AG08395 (cell line): ENCODE results near the gene GPS2.

Source experiments
- DNase-seq: peaks from one replicate; pipeline ENCODE4 v3.0.0; 2012; ENCODE audit warnings: mixed read lengths, low spot score

GPS2 gene

DNA sequence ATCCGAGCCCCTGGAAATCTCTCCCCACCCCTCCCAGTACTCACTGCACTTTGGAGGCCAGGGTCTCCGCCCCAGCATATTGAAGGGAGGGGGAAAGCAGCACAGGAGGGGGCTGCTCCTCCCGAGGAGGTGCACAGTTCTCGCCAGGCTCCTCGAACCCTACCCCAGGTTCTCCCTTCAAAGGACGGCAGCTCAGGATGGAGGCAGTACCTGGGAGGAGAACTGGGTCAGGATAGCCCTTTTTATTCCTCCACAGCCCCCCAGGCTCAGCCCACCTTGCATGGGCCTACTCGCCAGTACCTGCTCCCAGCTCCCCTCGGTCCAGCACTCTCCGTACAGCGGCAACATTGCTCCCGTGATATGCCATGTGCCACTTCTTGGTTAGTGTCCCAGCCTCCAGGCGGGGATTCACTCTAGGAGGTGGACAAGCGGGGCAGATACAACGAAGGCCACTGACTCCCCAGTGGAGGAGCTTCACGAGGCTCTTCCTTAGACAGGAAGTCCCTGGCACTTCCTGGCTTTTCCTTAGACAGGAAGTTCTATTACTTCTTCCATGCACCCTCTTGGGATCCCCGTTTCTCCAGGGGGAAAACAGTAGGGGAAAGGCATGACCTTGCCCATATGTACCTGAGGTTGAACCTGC lies 2.1 kb upstream of the GPS2 start:
- no peak for DNase-seq

DNA sequence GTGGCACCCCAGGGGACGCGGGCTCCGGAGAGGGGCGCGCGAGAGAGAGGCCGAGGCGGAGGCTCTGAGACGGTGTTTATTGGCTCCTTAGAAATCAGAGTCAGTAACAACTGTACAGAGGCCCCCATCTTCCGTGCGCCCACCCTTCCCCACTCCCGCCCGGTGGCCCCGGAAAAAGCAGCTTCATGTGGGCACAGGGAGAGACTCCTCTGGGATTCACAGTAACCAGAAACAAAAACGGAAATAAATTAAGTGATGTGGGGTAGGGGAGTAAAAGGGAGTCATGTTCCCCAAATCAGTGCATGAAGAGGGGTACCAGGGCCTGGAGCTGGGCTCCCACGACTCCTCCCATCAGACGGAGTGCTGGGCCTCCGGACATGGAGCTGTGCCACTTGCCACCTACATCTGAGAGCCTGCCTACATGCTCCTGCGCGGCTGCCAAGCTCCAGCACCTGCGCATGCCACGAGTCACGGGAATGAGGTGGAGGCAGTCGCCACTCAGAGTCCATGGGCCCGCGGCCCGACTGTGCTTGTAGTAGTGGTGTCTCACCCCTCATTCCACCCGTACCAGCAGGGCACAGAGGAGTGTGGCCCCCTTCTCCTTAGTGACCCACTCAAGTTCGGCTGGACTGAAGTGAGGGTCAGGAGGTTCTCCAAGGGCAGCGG lies 543 bp upstream of the GPS2 start:
- no peak for DNase-seq

DNA sequence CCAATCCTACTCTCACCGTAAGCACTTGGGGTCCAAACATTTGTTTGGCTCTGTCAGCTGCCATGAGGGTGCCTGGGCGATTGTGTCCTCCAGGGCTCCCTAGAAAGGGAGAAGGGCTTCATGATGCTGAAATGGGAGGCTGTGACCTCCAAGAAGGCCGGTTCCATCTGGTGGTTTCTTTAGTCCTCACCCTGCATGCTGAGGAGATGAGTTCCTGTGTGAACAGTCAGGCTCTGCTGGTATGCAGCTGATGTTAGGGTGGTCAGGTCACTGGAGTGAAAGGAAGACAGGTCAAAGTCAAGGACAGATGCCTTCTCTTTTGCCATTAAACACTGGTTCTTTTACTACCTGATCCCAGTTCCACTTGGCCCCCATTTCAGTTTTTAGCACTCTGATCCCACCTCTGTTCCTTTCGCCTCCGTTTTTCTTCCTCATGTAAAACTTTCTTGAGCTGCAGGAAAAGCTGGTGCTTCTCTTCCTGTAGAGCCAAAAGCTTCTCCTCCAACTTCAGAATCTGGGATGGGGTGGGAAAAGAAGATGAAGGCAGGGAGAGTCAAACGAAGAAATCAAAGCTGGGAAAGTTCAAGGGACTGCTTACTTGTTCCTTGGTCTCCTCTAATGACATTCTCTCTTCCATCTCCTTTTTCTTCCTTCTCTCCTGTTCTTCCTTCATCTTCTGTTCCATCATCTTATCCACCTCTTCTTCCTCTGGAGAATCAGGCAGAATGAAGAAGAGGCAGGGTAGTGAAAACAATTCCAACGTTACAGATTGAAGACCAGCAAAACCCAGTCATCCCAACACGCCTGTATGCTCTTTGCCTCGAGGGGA lies 1.1 kb downstream of the GPS2 start:
- DNase-seq: no peak

DNA sequence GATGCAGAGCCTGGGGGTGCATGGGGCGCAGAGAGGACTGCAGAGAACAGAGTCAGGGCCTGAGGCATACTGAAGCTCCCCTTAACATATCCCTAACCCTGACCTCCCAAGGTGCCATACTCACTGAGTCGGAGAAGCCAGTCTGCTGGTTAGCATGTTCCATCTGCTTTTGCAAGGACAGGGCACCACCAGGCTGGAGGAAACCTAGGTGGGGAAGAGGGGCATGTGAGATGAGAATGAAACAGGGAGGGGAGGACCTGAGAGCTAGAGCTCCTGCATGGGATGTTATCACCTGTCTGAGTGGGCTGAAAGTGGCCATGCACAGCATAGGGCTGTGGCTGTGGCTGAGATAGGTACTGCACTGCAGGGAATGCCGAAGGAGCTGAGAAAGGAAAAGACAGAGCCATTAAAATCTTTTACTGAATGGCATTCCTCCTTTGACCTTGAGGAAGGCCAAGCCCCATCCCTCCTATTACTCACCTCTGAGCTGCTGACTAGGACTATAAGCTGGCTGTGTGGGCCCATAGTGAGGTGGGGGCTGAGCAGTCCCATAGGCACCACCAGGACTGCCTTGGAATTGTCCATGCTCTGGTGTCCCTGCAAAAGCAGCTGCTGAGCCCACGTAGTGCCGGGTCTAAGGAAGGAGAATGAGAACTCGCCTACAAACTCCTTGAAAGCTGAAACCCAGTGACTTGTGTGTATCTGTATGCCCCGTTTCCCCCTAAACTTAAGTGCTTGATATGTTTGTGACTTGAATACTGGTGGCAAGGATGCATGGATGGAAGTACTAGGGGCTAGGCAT lies 1.9 kb downstream of the GPS2 start:
- DNase-seq: no peak

DNA sequence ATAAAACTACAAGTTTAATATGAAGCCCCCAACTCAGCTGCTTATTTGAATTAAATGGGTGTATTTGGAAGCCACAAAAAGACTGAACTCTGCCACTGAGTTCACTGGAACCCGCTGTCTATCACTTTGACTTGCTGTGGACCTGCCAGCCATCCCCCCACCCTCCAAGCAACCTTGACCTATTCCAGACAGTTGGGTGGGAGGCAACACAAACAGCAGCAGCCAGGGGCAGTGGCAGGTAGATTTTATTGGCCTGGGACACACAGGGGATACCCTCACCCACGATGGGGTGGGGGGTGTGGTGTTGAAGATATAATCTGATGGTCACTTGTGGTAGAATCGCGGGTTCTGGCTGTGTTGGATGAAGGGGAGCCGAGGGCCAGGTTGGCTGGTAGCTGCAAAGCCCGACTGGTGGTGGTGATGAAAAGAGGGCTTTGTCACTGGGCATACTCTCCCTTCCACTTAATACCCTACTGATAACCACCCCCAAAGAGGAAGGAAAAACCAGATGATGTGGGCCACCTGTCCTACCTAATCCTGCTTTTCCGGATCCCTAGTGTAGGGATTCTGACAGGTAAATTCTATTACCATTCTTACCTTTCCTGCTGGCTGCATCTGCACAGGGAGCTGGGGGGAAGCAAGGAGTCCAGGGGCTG lies 2.6 kb downstream of the GPS2 start:
- DNase-seq: no peak

DNA sequence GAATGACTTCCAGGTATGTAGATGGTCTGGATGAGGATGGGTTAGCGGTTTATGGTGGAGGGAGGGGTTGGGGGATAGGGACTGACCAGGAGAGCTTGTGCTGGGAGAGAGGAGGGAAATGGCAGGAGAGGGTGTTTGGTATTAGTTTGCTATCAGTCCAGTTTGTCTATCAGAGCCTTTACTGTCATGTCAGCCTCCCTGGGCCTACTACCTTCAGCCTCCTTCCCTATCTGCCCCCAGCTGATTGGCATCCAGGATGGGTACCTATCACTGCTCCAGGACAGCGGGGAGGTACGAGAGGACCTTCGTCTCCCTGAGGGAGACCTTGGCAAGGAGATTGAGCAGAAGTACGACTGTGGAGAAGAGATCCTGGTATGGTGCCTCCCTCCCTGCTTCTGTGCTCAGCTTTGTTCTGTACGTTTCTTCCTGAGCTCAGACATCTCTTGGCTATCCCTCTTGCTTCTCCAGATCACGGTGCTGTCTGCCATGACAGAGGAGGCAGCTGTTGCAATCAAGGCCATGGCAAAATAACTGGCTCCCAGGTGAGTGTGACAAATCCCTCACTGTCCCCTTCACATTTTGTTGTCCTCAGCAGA lies 4.0 kb downstream of the GPS2 start:
- DNase-seq: no peak

DNA sequence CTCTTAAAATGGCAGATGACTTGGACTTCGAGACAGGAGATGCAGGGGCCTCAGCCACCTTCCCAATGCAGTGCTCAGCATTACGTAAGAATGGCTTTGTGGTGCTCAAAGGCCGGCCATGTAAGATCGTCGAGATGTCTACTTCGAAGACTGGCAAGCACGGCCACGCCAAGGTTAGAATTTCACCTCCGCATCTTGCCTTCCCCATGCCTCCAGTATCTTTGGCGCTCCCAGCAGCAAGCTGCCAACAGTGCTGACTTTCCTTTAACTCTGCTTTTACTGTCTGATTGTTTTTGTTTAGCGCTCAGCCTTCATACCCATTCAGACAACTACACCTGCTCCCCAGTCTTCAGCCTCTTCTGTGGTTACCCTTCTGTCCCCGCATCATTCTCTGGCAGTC lies 5.5 kb downstream of the GPS2 start:
- no peak for DNase-seq

DNA sequence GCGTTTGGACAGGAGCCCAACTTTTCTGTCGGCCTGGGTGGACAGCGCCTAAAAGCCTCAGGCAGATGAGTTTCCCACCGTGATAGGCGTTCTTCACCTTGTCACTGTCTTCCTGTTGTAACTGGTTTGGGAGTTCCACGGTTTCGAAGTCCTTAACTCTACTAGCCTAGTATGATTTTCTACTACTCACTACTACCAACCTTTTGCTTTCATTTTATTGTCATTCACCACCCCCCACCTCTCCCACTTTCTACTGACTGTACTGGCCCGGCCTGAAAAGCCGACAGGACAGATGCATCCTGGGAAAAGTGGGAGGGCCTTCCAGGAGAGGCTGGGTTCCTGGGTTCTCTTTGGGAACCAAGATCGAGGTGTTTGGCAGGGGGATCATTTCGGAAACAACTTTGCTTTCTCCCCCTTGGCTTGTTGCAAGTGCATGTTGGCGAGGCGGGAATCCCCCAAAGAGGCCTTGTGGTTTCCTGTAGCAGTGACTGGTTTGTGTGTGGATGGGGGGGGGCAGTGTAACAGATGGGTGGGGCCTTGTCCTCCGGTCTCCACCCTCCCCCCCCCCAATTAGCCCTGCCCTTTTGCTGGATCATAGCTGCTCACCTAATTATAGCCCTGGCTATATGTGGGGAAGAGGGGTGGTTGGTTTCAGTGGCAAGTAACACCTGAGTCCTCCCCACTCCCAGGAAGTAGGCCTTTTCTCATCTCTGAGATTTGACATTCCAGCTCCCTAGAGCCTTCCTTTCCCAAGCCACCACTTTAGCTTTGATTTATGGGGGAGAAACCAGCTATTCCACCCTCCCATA lies 6.3 kb downstream of the GPS2 start:
- DNase-seq: peak; percentile 82

DNA sequence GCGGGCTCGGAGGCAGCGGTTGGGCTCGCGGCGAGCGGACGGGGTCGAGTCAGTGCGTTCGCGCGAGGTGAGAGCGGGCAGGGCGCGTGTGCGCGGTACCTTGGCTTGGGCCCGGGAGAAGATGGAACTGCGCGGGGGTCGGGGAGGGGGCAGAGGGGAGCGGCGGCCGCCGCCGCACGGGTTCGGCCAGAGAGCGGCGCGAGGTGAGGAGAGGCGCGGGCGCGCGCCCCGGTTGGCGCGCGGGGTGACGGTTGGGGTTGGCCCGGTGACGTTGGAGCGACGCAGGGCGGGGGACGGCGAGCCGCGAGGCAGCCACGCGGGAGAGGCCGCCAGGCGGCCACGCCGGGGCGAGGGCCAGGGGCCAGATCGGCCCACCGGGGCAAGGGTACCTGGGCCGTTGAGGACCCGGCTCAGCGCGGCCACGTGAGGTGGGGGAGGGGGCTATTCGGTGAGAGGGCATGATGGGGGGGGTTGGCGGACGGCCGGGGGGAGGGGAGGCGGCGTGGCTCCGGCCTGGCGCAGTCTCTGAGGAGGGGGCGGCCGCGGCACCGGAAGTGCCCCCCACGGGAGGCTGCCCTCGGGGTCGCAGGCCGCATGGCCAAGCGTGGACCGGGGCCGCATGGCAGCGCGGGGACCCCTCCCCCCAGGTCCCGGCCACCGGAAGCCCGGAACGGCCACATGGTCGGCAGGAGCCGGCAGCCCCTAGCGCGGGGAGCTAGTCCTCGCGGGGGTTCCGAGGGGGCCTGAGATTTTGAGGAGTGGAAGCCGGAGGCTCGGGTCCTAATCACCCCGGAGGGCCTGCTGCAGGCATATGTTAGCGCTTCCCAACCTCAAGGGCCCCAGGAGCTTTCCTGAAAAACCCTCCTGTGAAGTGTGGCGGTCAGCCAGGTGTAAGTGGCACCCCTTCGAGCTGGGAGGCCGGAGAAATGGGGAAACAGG lies 7.2 kb downstream of the GPS2 start:
- no peak for DNase-seq

DNA sequence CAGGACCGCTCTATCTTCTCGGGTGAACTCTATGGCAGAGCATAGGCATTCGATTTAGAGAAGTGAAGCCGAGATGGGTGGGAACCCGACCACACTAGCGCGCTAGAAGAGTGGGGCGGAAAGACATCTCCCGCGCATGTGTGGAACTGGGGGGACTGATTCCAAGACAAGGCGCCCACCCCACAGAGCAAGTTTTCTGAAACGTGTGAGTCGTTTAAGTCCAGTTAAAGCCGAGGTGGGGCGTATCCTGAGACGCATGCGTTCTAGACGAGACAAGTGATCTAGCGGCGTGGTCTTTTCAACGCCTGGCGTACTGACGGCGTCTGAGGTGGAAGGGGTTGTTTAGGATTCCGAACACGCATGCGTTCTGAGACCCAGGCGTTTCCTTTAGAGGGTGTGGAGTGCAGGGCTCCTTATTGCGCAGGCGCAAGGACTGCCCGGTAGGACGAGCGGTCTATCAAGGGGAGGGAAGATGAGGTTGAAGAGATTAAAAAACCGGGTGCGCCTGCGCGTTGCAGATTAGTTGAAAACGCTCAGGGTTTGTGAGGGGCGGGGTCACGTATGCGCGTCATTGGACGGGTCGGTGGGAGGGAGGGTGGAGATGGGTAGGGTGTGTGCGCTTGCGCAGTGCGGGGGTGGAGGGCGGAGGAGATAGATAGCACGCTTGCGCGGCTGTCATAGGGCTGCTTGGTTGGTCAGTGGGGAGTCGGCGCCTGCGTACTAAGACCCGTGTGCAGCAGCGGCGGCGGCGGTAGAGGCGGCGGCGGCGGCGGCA lies 8.1 kb downstream of the GPS2 start, which contains the start of gene EIF5A:
Gene EIF5A (plus strand): TSS at position 718 of the 775 bp plus-strand sequence. CDS start 2,008 bp downstream, outside the sequence.
- peak; percentile 100 for DNase-seq

DNA sequence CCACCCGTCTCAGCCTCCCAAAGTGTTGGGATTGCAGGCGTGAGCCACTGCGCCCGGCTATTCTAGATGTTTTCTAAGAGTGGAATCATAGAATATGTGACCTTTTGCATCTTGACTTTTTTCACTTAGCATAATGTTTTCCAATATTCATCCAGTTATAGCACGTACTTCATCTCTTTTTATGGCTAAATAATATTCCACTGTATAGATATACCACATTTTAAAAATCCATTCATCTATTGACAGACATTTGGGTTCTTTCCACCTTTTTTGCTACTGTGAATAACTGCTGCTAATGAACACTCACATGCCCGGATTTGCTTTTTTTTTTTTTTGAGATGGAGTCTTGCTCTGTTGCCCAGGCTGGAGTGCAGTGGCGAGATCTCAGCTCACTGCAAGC lies 11.0 kb downstream of the GPS2 start:
- no peak for DNase-seq

DNA sequence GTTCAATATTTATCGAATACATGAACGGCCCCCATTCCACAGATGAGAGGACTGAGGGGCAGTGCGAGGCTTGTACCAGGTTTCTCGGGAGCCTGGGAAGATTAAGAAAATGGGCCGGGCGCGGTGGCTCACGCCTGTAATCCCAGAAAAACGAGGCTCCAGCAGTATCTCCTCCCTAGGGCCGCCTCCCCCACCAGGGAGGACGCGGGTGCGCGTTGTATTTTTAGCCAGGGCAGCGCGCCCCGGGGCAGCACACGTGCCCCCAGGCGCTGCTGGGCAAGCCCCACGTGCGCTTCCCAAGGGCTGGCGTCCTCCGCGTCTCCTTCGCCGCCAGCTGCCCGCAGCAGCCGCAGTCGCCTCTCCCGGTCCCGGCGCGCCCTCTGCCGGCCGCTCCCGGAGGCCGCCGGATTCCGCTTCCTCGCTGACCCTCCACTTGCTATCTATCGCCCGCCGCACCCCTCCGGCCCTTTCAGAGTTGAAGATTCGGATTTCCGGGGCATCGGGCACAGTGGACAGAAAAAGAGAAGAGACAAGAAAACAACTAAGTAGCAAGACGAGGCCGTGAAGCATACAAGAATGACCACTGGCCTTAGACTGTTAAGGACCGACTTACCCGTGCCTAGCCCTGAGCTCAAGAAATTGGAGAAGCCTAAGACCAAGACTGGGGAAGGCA lies 18.8 kb downstream of the GPS2 start:
- peak; percentile 87 for DNase-seq

DNA sequence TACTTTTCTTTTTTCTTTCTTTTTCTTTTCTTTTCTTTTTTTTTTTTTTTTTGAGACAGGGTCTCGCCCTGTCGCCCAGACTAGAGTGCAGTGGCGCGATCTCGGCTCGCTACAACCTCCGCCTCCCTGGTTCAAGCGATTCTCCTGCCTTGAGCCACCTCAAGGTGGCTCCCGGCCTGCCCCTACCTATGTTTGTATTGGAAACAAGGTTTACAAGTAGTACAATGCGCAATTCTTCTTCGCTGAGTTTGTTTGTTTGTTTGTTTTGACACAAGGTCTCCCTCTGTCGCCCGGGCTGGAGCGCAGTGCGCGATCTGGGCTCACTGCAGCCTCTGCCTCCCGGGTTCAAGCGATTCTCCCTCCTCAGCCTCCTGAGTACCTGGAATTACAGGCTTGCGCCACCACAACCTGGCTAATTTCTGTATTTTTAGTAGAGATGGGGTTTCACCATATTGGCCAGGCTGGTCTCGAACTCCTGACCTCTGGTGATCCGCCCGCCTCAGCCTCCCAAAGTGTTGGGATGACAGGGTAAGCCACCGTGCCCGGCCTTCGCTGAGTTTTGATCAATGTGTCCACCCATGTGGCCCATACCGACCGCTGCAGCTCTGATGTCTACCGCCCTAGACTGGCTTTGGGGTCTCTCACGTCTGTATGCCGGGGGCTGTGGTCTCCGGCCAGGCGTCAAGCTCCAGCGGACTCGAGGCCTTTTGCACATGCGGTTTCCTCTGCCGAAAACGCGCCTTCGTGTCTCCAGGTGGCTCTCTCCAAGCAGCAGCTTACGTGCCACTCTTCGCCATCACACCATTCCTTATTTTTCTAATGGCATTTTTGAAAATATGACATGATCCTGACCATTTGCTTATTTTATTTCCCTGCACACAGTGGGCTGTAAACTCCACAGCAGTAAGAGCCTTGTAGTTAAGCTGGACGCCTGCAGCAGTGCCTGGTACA lies 19.7 kb downstream of the GPS2 start:
- DNase-seq: no peak

DNA sequence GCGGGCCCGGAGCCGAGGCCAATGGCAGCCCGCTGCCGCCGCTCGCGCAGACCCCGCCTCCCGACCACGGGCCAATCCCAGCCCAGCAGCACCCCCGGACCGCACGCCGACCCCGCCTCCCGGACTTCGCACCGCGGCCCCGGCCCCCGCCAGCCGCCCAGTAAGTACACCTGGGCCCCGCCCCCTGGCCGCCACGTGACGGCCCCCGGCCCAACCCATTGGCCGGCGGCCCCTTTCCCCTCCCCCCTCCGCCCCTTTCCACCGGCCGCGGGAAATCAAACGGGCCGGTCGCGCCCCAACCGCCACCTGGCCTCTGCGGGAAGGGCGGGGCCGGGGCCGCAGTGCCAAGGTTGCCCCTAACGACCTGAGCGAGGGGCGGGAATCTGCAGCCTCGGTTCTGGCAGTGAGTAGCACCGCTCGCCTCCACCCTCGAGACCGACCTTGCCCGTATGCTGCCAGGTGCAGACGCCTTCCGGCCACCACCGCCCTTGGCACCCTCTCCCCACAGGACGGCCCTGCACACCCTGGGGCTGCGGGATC lies 20.5 kb downstream of the GPS2 start, which contains the start of gene YBX2:
Gene YBX2 (minus strand): TSS at position 26 of the 540 bp plus-strand sequence. CDS start 139 bp downstream, outside the sequence.
- peak; percentile 51 for DNase-seq

DNA sequence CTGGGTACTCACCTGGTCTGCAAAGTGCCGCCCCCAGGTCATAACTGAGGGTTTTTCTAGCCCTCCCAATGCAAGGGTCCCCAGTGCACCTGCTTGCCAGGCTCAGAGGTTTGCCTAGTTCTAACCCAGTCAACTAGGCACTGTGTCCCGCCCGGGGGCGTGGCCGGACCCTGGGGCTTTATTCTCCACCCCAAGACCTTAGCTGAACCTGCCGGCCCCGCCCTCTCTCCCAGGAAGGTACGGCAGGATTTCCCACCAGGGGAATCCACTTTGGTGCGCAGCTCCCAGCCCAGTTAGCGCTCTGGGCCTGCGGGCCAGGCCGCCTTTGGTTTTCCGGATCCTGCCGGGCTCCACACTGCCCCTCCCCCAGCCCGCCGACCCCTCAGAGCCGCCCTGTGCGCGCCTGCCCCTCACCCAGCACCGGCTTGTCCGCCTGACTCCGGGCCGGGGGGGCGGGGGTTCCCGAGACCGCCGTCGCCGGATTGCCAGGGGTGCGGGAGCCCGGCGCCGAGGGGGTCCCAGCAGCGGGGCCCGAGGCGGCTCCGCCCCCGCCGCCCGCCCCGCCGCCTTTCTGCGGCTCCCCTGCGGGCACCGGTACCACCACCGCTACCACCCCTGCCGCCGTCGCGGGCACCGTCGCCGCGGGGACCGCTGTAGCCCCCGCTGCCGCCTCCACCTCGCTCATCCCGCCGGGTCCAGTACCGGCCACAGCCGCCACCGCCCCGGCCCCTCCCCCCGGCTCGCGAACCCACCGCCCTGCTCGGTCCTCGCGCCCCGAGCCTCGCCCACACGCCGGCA lies 21.1 kb downstream of the GPS2 start:
- no peak for DNase-seq
